Dermis microvascular lymphatic vessel endothelial cell (primary cell): Measurements from ENCODE around the gene PSMC6. TPM values are rescaled to one million over a fixed set of nuclear protein-coding genes. Genes with fewer than 3 reads are reported as not detected.

Experiments
- total RNA-seq: library from RNA; depleted of rRNA; stranded (reverse); fragments of >200 nt; gene quantifications from 2 replicates; pipeline ENCODE4 v1.2.1, GENCODE V29; 2014

Gene PSMC6
- total RNA-seq, 1 donor from 2014 or later = 64.8 TPM

Other genes with a start within 250 kb of the PSMC6 start
- gene TXNDC16, start 154.7 kb upstream of the PSMC6 start, total RNA-seq = 2.8 and 3.4 TPM in 2 replicates
- 0.77 and 1.3 TPM in 2 replicates for gene GPR137C, start 154.4 kb upstream of the PSMC6 start, total RNA-seq
- gene ERO1A, start 11.6 kb upstream of the PSMC6 start, total RNA-seq = 32.1 and 36.2 TPM in 2 replicates
- gene STYX, start 23.0 kb downstream of the PSMC6 start, total RNA-seq = 21.4 and 22.2 TPM in 2 replicates
- 24.1 and 29.0 TPM in 2 replicates for gene GNPNAT1, start 84.4 kb downstream of the PSMC6 start, total RNA-seq
- 64.6 and 72.2 TPM in 2 replicates for gene FERMT2, start 243.8 kb downstream of the PSMC6 start, total RNA-seq